GM23248 (cell line): ENCODE measurements around the gene IGSF11. TPM values are rescaled to one million over a fixed set of nuclear protein-coding genes. Genes with fewer than 3 reads are reported as not detected.

Source experiments
- DNase-seq: peaks from one replicate; pipeline ENCODE4 v3.0.0-alpha.2; 2015
- H2AFZ ChIP-seq: fragments of 200-600 bp; sonication (generic); 2 replicates; pipeline ENCODE4 v1.6.1; 2016; ENCODE audit warnings: antibody characterized with exemption
- H3F3A ChIP-seq: fragments of 200-600 bp; sonication (generic); 2 replicates; pipeline ENCODE4 v1.6.1; 2016; ENCODE audit warnings: mild to moderate bottlenecking, antibody characterized with exemption, mixed run types; ENCODE audit not compliant: insufficient read depth
- H3K27ac ChIP-seq: fragments of 200-600 bp; sonication (generic); 2 replicates; pipeline ENCODE4 v1.5.1; 2016; ENCODE audit warnings: mild to moderate bottlenecking
- H3K27me3 ChIP-seq: fragments of 200-600 bp; sonication (generic); replicated peaks from 2 replicates; pipeline ENCODE4 v1.6.1; 2016; ENCODE audit warnings: mild to moderate bottlenecking; ENCODE audit not compliant: insufficient read depth
- H3K36me3 ChIP-seq: fragments of 200-600 bp; sonication (generic); 2 replicates; pipeline ENCODE4 v1.6.1; 2016; ENCODE audit warnings: low read depth, mild to moderate bottlenecking
- H3K4me1 ChIP-seq: fragments of 200-600 bp; sonication (generic); 2 replicates; pipeline ENCODE4 v1.6.1; 2016; ENCODE audit warnings: mild to moderate bottlenecking; ENCODE audit not compliant: insufficient read depth
- H3K4me2 ChIP-seq: fragments of 200-600 bp; sonication (generic); one replicate; pipeline ENCODE4 v1.6.1; 2016; ENCODE audit warnings: mild to moderate bottlenecking; ENCODE audit not compliant: unreplicated experiment
- H3K4me3 ChIP-seq: fragments of 200-600 bp; sonication (generic); 2 replicates; pipeline ENCODE4 v1.5.1; 2016; ENCODE audit warnings: mild to moderate bottlenecking
- H3K79me2 ChIP-seq: fragments of 200-600 bp; sonication (generic); 2 replicates; pipeline ENCODE4 v1.6.1; 2016; ENCODE audit warnings: mild to moderate bottlenecking; ENCODE audit not compliant: insufficient read depth
- H3K9ac ChIP-seq: fragments of 200-600 bp; sonication (generic); 2 replicates; pipeline ENCODE4 v1.6.1; 2016; ENCODE audit warnings: mild to moderate bottlenecking
- H3K9me2 ChIP-seq: fragments of 200-600 bp; sonication (generic); 2 replicates; pipeline ENCODE4 v1.6.1; 2016; ENCODE audit warnings: mixed run types, mild to moderate bottlenecking, moderate library complexity; ENCODE audit not compliant: insufficient read depth
- H3K9me3 ChIP-seq: fragments of 200-600 bp; sonication (generic); one replicate; pipeline ENCODE4 v1.6.1; 2017; ENCODE audit warnings: low read depth
- H4K20me1 ChIP-seq: fragments of 200-600 bp; sonication (generic); 2 replicates; pipeline ENCODE4 v1.6.0; 2016; ENCODE audit not compliant: insufficient read depth
- EZH2 ChIP-seq: fragments of 200-600 bp; sonication (generic); IDR thresholded peaks from 2 replicates; pipeline ENCODE4 v1.6.1; 2018; ENCODE audit warnings: antibody characterized with exemption, mild to moderate bottlenecking; ENCODE audit not compliant: insufficient read depth, poor library complexity, severe bottlenecking
- EZH2phosphoT487 ChIP-seq: fragments of 200-600 bp; sonication (generic); IDR thresholded peaks from 2 replicates; pipeline ENCODE4 v1.6.1; 2018; ENCODE audit warnings: antibody characterized with exemption, moderate library complexity, mild to moderate bottlenecking, low read depth; ENCODE audit not compliant: insufficient read depth
- WGBS, 2 experiments: methylation state at CpG; one replicate each; pipeline ENCODE4 v1.1.6; 2015 to 2017; ENCODE audit warnings: low lambda C conversion rate in 2 of 2, low coverage in 1 of 2; ENCODE audit errors: missing lambda C conversion rate in 2 of 2; 5-methylcytosine and 5-hydroxymethylcytosine counted together
- in situ Hi-C: fragments of 300-500 bp; cut with MboI; formaldehyde crosslinking; loops from 2 replicates; pipeline ENCODE4 v1.15.0; 2020
- polyA plus RNA-seq: library from polyadenylated mRNA; unstranded; fragments of >200 nt; fragmentation: Nextera tagmentation; extraction: Ambion mirVana; gene quantifications from 2 replicates; pipeline ENCODE4 v1.2.1, GENCODE V29; 2016
- total RNA-seq: library from RNA; depleted of rRNA; stranded (reverse); fragments of >200 nt; shearing (Covaris generic); gene quantifications from 2 replicates; pipeline ENCODE4 v1.2.3, GENCODE V29; 2014

Gene IGSF11
- total and polyA plus RNA-seq, 2 experiments from 2014 or later = not detected

GRCh38 chr3:118987477-118987876, 47.2 kb downstream of the IGSF11 start:
- H3K4me2 ChIP-seq = no peak overlapping the region
- WGBS, 2 experiments = 0 to 6% methylated on average over 2 of the region's 2 CpGs
- no peaks in the 10 kb centered on the region for H4K20me1 ChIP-seq
- H3K27me3 ChIP-seq = peaks cover 12% of the 10 kb centered on the region; the same call in 1 of the 2 replicates
- no peak overlapping the region for H3K27ac ChIP-seq
- H3F3A ChIP-seq = no peaks in the 10 kb centered on the region
- TF ChIP-seq EZH2 (no peak), EZH2phosphoT487 (no peak)
- no peak overlapping the region for H3K4me3 ChIP-seq
- H3K9me2 ChIP-seq = no peaks in the 10 kb centered on the region
- DNase-seq = peak; percentile 47
- in situ Hi-C loops = no loop called here
- H3K36me3 ChIP-seq = no peaks in the 10 kb centered on the region
- H3K4me1 ChIP-seq = no peaks in the 10 kb centered on the region
- no peaks in the 10 kb centered on the region for H3K79me2 ChIP-seq
- no peak overlapping the region for H2AFZ ChIP-seq
- H3K9ac ChIP-seq = no peak overlapping the region
- H3K9me3 ChIP-seq = no peaks in the 10 kb centered on the region

GRCh38 chr3:118986734-118987133, 47.9 kb downstream of the IGSF11 start:
- in situ Hi-C loops = no loop called here
- H3K9me3 ChIP-seq = no peaks in the 10 kb centered on the region
- no peak overlapping the region for H2AFZ ChIP-seq
- no peaks in the 10 kb centered on the region for H3K9me2 ChIP-seq
- no peaks in the 10 kb centered on the region for H3K36me3 ChIP-seq
- no peaks in the 10 kb centered on the region for H3K4me1 ChIP-seq
- H3F3A ChIP-seq = no peaks in the 10 kb centered on the region
- no peak for DNase-seq
- no peaks in the 10 kb centered on the region for H3K79me2 ChIP-seq
- no peaks in the 10 kb centered on the region for H4K20me1 ChIP-seq
- H3K27ac ChIP-seq = no peak overlapping the region
- H3K27me3 ChIP-seq = peaks cover 12% of the 10 kb centered on the region; the same call in 1 of the 2 replicates
- TF ChIP-seq EZH2 (no peak), EZH2phosphoT487 (no peak)
- 26 to 30% methylated on average over 2 of the region's 2 CpGs for WGBS, 2 experiments
- no peak overlapping the region for H3K4me2 ChIP-seq
- no peak overlapping the region for H3K4me3 ChIP-seq
- no peak overlapping the region for H3K9ac ChIP-seq

- Histone ChIP-seq H3K4me3 (no peak overlapping the region), H3K27me3 (peaks cover 5% of the 10 kb centered on the region; the same call in 1 of the 2 replicates), H3K4me2 (no peak overlapping the region), H3K79me2 (no peaks in the 10 kb centered on the region), H3K4me1 (no peaks in the 10 kb centered on the region), H3K9me3 (no peaks in the 10 kb centered on the region), H2AFZ (no peak overlapping the region), H3K36me3 (no peaks in the 10 kb centered on the region), H3K9ac (no peak overlapping the region), H3K27ac (no peak overlapping the region), H4K20me1 (no peaks in the 10 kb centered on the region), H3K9me2 (0 out of 2 replicates have a peak, but pooled peaks cover 3% of the 10 kb centered on the region), H3F3A (no peaks in the 10 kb centered on the region)
- TF ChIP-seq EZH2 (no peak), EZH2phosphoT487 (no peak)
- in situ Hi-C loops = no loop called here
- 21 to 23% methylated on average over 2 of the region's 2 CpGs for WGBS, 2 experiments
- no peak for DNase-seq
Observed at GRCh38 chr3:118984699-118985098, 49.9 kb downstream of the IGSF11 start.

- 41% methylated on average over 6 of the region's 6 CpGs for WGBS, 2 experiments
- Histone ChIP-seq H3K9me2 (0 out of 2 replicates have a peak, but pooled peaks cover 3% of the 10 kb centered on the region), H3K9ac (no peak overlapping the region), H3K27ac (no peak overlapping the region), H3K9me3 (no peaks in the 10 kb centered on the region), H2AFZ (no peak overlapping the region), H3K36me3 (no peaks in the 10 kb centered on the region), H3K4me1 (no peaks in the 10 kb centered on the region), H4K20me1 (no peaks in the 10 kb centered on the region), H3F3A (no peaks in the 10 kb centered on the region), H3K27me3 (no peaks in the 10 kb centered on the region; the same call in 1 of the 2 replicates), H3K79me2 (no peaks in the 10 kb centered on the region), H3K4me3 (no peak overlapping the region), H3K4me2 (no peak overlapping the region)
- in situ Hi-C loops = no loop called here
- TF ChIP-seq EZH2 = no peak
- TF ChIP-seq EZH2phosphoT487 = no peak
- DNase-seq = no peak
Observed at GRCh38 chr3:118981494-118982134, 53.0 kb downstream of the IGSF11 start.
